Superior temporal gyrus (tissue), 1 donor: ENCODE data around the gene SREBF2.
"Not testable (repeated sequence)": the region's sequence is repeated elsewhere in the genome, so short reads cannot be mapped to it uniquely, and the experiment has no call there.

Source experiments
- DNase-seq: peaks from one replicate; pipeline ENCODE4 v3.0.0-alpha.2; 2016; ENCODE audit errors: extremely low spot score

The SREBF2 gene

DNA sequence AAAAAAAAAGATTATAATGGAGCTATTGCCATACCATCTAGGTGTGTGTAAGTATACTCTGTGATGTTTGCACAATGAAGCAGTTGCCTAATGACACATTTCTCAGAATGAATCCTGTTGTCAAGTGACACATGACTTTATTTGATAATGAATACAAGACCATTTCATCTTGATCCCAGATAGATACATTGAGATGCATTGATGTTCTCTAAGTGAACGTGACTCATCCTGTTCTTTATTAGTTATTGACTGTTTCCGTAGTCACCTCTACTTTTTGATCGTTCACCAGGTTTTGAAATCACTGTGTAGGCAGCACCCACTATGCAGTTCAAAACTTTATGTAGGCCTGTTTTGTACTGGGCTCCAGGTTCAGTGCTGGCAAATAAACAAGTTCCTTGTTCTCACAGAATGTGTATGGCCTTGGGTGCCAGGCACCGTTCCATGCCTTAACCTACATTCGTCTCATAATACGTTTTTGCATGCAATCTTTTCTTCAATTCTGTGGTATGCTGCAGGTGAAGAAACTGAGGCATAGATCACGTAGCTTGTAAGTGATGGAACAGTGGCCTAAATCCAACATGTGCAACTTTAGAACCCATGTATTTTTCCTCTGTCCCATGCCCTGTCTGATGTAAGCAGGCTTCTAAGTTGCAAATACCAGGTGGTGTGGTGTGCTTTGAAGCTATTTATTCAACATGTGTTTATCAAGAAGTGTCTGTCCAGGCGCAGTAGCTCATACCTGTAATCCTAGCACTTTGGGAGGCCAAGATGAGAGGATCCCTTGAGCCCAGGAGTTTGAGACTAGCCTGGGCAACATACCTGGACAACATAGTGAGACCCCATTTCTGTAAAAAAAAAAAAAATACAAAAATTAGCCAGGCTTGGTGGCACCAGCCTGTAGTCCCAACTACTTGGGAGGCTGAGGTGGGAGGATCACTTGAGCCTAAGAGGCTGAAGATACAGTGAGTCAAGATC lies 10.4 kb downstream of the SREBF2 start:
- no peak for DNase-seq

DNA sequence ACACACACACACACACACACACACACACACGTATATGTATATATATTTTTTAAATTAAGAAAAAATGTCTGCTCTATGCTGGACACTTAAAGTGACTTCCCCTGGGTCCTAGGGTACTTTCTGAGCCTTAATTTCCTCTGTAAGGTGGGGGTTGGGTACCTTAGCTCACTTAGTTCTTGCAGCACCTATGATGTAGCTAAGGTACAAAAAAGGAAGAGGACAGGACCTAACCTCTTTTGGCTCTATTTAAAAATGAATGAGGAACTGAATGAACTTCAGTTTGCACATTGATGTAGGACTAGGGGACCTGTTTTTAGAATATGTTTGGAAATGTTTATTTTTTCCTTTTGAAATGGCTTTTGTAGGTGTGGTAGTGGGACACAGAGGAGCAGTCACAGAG lies 11.1 kb downstream of the SREBF2 start:
- DNase-seq: no peak

- no peak for DNase-seq
Observed at GRCh38 chr22:41844513-41844912, 11.6 kb downstream of the SREBF2 start.

DNA sequence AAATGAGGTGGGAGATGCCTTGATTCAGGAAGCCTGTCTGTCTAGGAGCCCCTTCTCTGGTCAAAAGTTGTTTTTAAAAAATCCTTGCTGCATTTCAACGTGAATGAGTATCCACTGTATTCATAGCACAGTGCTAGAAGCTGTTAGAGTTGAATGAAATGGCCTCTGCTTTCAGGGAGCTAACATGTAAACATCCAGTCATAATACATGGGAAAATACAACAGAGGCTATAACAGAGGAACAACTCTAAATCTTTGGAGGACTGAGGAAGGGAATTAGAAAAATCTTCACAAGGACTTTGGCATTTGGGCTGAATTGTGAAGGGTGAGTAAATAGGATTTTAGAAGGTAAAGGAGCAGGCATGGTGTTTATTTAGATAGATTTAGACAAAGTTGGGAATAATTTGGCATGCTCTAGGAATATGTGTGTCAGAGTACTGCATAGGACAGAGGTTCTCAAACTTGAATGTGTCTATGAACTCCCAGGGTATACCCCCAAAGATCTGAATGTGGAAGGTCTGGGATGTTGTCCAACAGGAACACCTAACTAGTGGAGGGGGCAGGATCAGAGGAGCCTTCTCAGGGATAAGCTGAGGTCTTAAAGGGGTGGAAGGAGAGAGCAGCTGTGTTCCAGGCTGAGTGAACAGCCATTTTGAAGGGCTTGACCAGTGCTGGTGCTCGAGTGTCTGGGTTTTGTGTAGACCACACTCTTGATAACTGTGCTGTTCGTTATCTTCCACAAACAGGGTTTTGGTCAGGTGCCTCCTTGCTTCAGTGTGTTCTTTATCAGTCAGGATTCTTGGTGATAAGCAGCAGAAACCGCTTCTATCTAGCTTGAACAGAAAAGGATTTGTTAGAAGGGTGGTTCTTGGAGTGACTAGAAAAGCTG lies 12.7 kb downstream of the SREBF2 start:
- DNase-seq: no peak

- no peak for DNase-seq
Observed at GRCh38 chr22:41846268-41846987, 13.5 kb downstream of the SREBF2 start.

DNA sequence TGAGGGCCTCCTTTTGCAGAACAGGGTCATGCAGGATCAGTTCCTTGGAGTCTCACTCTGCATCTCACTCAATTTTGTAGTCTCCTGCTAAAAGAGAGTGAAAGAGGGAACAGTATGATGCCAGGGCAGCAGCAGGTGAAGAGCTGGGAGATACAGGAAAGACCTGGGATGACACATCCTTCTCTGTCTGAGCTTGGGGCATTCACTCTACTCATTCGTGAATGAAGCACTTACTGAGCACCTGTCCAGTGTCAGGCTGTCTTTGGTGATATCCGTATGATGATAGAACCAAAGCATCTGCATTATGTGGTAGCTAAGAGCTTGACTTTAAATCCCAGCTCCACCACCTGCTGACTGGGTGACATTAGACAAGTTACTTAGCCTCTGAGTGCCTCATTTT lies 14.4 kb downstream of the SREBF2 start:
- no peak for DNase-seq

DNA sequence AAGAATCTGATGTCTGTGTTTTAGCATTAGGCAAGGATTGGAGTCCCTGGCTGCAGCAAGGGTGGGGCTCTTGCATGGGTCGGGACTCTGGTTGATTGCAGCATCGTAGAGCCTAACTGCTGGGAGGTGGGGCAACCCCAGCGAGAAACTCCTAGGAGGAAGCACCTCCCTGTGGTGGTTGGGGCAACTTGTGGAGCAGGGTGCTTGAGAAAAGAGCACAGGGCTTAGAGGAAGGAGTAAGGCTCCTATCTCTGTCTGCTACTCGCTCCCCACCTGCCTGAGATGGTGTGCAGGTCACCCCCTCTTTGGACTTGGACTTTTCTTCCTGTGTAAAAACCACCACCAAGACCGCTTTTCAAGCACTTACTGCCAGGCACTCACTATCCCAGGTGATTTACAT lies 15.6 kb downstream of the SREBF2 start:
- no peak for DNase-seq

DNA sequence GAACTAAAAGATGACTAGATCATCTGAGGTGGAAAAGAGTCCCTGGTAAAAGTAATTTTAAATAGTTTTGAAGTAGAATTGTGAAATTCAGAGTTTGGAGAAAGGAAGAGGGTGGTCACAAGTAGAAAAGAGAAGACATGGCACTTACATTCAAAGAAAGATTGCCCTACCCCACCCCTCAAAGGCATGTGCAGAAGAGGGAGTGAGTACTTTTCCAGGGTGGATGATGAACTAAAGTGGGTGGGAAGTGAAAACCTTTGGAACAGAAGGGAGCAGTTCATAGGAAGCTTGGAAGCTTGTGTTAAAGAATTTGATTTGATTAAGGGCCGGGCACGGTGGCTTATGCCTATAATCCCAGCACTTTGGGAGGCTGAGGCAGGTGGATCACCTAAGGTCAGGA lies 23.6 kb downstream of the SREBF2 start:
- DNase-seq: no peak

DNA sequence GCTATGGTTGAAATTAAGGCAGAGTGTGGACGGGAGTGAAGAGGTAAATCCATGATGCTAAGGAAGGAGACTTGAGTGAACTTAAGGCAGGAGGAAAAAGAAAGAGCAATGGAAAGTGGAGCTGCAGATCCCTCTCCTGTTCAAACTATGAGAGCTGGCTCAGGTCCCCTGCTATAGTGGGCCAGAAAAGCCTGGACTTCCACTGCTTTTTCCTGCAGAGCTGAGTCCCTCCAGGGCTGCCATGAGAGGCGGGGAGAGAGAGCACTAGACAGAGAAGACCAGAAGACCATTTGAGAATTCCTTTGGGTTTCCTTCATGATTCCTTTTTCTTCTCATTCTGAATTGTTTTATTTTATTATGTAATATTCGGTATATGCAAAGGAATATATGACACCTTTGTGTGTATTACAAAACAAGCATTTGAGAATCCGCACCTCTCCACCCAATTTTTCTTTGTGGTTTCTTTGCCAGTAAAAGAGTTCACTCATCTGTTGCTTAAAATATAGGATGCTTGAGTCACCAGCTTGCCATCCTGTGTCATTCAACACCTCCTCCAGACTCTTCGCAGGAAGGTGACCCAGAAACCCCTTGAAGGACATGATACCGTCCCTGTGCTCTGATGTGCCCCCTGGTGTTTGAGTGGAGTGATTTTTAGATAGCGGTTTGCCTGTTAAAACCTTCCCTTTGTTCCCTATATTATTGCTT lies 24.4 kb downstream of the SREBF2 start:
- DNase-seq: no peak

DNA sequence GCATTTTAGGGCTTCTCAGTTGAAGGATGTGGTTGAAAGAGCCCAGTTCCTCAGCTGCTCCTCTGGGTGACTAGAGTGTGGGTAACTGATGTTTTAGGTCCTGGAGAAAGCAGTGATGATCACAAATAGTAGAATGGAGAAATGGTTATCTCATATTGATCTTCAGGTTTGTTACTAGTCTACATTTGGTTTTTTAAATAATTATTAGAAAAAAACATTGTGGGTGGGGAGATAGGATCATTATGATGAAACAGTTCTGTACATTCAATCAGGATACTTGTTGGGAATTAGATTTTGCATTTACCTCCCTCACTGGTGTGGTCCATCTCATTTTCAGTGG lies 24.9 kb downstream of the SREBF2 start:
- no peak for DNase-seq

DNA sequence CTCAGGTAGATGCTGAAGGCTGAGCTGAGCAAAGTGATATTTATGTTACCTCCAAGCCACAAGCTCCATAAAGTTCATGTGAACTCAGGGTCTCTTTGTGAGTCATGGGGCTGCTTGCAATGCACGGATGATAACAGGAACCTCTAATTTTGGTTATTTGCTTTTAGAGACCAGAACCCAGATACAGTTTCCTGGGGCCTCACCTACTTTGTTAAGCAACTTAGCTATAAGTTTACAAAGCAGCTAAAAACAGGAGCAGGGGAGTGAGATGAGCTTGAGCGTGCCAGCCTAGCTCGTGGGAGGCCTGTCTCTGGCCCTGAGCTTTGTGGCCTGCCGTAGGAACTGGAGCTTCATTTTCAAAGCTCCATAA lies 29.2 kb downstream of the SREBF2 start:
- no peak for DNase-seq

- no peak for DNase-seq
Observed at GRCh38 chr22:41862530-41863266, 29.8 kb downstream of the SREBF2 start.

- no peak for DNase-seq
Observed at GRCh38 chr22:41863472-41863871, 30.6 kb downstream of the SREBF2 start.

DNA sequence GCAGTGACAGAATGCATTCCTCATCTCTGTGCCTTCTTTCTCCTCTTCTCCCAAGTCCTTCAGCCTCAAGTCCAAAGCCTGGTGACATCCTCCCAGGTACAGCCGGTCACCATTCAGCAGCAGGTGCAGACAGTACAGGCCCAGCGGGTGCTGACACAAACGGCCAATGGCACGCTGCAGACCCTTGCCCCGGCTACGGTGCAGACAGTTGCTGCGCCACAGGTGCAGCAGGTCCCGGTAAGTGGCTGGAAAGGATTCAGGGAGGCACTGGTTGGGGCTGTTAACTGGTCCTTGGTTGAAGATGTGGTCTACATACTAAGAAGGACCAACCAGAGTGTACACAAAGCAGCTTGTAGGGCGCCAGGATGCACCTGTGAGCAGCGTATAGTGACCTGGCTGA lies 35.7 kb downstream of the SREBF2 start:
- no peak for DNase-seq

DNA sequence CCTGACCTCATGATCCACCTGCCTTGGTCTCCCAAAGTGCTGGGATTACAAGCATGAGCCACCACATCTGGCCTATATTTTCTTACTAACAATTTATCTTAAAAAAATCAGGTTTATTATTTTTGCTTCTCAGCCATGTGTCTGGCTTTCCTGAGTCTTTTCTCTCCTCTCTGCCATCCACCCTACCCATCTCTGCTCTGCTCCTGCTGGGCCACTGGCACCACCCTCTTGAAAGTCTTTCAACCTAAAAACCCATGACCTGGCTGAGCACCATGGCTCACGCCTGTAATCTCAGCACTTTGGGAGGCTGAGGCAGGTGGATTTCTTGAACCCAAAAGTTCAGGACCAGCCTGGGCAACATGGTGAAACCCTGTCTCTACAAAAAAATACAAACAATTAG lies 37.2 kb downstream of the SREBF2 start:
- DNase-seq: not testable (repeated sequence)

- no peak for DNase-seq
Observed at GRCh38 chr22:41870786-41871185, 37.9 kb downstream of the SREBF2 start.

- no peak for DNase-seq
Observed at GRCh38 chr22:41873391-41873790, 40.5 kb downstream of the SREBF2 start.

DNA sequence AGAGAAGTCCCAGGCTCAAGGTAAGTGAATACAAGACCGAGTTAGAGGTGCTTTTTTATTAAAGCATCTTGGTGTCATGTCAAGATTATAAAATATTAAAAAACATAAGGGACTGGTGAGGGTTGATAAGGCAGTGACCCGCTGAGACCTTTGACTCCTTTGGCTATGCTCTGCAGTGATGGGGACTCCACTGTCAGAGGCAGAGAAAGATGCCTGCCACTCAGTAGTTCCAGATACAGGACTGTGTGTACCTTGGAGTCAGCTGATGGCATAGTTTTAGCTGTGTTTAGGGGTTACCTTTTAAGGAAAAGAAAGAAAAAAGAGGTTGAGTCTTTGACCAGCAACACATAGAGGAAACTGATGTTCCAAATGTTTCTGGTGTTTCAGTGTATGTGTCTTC lies 41.2 kb downstream of the SREBF2 start:
- DNase-seq: no peak

DNA sequence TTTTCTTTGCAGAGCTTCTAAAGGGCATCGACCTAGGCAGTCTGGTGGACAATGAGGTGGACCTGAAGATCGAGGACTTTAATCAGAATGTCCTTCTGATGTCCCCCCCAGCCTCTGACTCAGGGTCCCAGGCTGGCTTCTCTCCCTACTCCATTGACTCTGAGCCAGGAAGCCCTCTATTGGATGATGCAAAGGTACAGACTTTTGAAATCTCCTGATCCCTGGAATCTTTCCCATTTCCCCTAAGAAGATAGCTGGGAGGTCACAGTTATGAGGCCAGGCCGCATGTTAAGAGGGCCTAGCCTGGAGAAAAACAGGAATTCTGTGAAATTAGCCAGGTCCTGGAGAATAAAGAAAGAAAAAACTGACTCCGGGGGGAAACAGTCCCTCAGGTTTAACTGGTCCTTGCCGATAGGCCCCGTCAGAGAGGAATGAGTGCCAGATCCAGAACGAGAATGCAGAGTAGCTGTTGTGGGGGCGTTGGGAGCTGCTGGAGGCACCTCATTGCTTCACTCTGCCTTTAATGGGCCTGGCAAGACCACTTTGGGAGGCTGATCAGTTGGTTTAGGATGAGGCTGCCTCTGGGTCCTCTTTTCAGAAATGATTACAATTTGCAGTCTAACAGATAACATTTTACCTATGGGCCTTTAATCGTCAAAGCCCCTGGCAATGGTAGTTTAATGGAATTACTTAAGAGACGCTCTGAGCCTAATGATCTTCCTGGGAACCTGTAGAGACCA lies 42.8 kb downstream of the SREBF2 start:
- DNase-seq: no peak

DNA sequence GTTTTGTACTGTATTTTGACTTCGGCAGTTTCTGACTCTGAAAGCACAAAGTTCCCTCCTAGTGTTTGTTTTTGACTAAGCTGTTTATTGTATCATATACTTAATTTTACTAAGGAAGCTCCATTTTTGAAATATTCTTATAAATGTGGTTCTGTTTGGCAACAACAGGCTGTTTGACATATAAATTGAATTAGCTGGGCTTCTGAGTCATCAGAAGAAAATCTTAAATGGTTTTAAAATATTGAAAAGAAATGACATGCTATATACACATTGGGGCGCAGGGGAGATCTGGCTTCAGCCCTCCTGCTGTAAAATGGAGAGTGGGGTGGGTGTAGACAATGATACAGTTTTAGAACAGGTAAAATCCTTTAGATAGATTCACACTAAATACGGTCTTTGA lies 43.4 kb downstream of the SREBF2 start:
- DNase-seq: no peak
